D721Med (cell line): Measurements from ENCODE around the gene SCN8A.
"Not testable (repeated sequence)": the region's sequence is repeated elsewhere in the genome, so short reads cannot be mapped to it uniquely, and the experiment has no call there.

Source experiments
- DNase-seq: peaks from one replicate; pipeline ENCODE4 v3.0.0; 2011; ENCODE audit warnings: low spot score; ENCODE audit not compliant: insufficient read length
- FAIRE-seq: peaks from 2 replicates; lab custom pipeline; 2011; peaks lifted over from hg19 to GRCh38; lab: Jason Lieb, UNC
- TF ChIP-seq, protein P1 (sequence below): IDR thresholded peaks from 2 replicates; pipeline ENCODE4 v1.5.1; 2012; ENCODE audit warnings: mild to moderate bottlenecking, control low read depth; ENCODE audit not compliant: insufficient read depth; ENCODE audit errors: missing control alignments

Gene SCN8A

DNA sequence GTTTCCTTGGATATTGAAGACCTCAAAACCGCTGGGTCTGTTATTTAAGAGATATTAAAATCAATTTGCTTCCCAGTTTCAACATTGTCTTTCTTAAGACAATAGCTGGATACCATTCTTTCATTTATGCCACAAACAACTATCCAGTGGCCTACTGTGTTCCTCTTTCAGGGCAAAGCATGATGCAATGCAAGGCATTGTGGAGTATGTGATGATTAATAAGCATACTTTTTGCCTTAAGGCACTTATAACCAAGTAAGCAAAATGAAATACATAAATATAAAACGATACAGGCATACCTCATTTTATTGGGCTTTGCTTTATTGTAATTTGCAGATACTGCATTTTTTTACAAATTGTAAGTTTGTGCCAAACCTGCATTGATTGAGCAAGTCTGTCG is 45.5 kb downstream of the SCN8A start:
- TF ChIP-seq, protein P1, sequence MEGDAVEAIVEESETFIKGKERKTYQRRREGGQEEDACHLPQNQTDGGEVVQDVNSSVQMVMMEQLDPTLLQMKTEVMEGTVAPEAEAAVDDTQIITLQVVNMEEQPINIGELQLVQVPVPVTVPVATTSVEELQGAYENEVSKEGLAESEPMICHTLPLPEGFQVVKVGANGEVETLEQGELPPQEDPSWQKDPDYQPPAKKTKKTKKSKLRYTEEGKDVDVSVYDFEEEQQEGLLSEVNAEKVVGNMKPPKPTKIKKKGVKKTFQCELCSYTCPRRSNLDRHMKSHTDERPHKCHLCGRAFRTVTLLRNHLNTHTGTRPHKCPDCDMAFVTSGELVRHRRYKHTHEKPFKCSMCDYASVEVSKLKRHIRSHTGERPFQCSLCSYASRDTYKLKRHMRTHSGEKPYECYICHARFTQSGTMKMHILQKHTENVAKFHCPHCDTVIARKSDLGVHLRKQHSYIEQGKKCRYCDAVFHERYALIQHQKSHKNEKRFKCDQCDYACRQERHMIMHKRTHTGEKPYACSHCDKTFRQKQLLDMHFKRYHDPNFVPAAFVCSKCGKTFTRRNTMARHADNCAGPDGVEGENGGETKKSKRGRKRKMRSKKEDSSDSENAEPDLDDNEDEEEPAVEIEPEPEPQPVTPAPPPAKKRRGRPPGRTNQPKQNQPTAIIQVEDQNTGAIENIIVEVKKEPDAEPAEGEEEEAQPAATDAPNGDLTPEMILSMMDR = no peak
- no peak for DNase-seq
- FAIRE-seq = no peak

DNA sequence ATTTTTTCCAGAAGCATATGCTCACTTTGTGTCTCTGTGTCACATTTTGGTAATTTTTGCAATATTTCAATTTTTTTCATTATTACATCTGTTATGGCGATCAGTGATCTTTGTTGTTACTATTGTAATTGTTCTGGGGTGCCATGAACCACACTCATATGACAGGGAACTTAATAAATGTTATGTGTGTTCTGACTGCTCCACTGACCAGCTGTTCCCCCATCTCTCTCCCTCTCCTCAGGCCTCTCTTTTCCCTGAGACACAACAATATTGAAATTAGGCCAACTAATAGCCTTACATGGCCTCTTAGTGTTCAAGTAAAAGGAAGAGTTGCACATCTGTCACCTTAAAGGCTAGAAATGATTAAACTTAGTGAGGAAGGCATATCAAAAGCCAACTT is 46.0 kb downstream of the SCN8A start:
- DNase-seq (no peak), FAIRE-seq (no peak)
- TF ChIP-seq, protein P1 = no peak

DNA sequence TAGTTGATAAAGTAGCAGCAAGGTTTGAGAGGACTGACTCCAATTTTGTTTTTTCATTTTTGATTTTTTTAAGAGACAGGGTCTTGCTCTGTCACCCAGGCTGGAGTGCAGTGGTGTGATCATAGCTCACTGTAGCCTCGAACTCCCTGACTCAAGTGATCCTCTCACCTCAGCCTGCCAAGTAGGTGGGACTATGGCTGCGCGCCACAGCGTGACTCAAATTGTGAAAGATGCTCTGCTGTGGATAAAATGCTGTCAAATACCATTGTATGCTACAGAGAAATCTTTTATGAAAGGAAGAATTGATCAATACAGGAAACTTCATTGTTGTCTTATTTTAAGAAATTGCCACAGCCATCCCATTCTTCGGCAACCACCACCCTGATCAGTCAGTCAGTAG is 48.3 kb downstream of the SCN8A start:
- TF ChIP-seq, protein P1 = no peak
- DNase-seq (no peak), FAIRE-seq (no peak)

DNA sequence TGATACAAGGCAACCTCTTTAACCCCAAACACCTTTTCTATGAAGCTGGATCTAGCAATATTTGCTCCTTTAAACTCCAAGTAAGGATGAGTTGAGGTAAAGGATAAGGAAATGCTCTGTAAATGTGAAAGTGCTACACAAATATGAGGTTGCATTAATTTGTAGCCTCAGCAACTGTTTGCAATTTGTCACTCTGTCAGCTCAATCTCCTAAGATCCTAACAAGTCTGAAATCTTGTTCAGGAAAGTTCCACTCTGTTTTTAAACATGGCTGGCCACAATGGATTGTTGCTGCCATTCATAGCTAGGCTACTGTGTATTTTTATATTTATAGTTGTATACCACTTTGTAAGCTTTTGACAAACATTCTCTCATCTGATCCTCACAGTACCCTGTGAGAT is 51.3 kb downstream of the SCN8A start:
- no peak for DNase-seq
- FAIRE-seq = no peak
- TF ChIP-seq, protein P1 = no peak

DNA sequence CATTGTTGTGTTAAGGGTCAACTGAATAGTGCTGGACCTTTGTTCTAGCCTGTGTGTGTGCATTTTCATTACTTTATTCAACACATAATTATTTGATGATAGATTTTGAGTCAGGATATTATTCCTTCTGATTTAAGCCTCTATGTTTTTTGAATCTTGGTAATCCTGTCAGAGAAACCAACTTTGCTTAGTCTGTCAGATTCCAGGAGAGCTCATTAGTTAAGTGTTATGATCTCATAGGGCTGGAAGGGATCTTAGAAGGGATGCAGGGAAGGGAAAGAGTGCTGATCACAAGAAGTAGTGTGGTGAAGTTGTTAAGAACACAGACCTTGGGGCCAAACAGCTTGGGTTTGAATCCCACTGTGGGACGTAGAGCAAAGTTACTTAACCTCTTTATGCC is 52.9 kb downstream of the SCN8A start:
- DNase-seq (no peak), FAIRE-seq (no peak)
- TF ChIP-seq, protein P1 = no peak

DNA sequence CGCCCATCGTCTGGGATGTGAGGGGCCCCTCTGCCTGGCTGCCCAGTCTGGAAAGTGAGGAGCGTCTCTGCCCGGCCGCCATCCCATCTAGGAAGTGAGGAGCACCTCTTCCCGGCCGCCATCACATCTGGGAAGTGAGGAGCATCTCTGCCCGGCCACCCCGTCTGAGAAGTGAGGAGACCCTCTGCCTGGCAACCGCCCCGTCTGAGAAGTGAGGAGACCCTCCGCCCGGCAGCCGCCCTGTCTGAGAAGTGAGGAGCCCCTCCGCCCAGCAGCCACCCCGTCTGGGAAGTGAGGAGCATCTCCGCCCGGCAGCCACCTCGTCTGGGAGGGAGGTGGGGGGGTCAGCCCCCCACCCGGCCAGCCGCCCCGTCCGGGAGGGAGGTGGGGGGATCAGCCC is 53.7 kb downstream of the SCN8A start:
- not testable (repeated sequence) for DNase-seq, FAIRE-seq

DNA sequence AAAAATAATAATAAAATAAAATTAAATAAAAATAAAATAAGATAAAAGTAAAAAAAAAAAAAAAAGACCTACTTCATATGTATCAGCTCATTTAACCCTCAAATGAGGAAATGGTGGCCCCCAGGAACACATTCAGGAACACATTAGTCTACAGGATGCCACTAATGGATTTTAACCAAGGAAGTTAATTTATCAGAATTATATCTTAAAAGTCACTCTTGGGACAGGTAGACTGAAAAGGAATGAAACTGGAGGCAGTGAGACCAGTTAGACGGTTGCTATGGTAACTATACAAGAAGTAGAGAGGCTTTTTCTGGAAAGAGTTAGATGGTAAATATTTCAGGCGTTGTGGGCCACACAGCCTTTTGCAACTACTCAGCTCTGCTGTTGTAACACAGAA is 54.9 kb downstream of the SCN8A start:
- FAIRE-seq (no peak), DNase-seq (no peak)
- TF ChIP-seq, protein P1 = no peak

DNA sequence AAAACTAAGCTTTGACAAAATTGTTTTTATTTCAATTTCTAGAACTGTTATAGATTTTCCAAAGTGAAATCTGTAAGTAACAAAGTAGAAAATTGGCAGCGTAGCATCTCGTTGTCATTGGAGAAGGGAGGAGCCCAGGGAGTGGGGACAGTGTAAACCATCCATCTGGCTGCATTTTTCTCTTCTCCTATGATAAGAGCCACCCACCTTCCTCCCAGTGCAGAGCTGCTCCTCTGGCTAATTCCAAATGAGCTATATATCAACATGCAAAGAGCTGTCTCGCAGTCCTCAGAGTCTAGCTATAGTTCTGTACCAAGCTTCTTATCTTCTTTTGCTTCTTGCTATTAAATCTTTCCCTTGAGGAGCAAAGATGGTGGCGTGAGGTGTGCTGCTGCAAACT is 56.6 kb downstream of the SCN8A start:
- TF ChIP-seq, protein P1 = no peak
- DNase-seq (no peak), FAIRE-seq (no peak)
